GM18873 (cell line): ENCODE results near the gene NKAIN2.

ENCODE experiments used
- ATAC-seq: cut with Tn5 transposase; IDR thresholded peaks from one replicate; pipeline ENCODE4 v1.9.1; 2021; ENCODE audit warnings: mild to moderate bottlenecking, moderate library complexity, moderate number of reproducible peaks; ENCODE audit not compliant: unreplicated experiment, low FRiP score

The NKAIN2 gene

DNA sequence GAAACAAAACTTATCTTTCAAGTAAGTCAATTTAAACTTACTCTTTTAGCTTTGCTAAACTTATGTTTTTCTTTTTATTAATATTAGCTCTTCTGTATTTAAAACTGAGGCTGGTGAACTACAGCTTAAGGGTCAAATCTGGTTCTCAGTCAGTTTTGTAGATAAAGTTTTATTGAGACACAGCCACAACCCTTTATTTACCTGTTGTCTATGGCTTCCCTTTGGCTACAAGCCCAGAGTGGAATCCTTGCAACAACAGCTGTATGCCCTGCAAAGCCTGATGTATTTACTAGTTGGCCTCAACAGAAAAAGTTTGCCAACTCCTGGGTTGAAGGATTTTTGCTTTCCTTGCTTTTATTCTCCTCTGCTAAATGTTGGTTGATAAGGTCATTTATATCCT lies 667.1 kb downstream of the NKAIN2 start:
- no peak for ATAC-seq

DNA sequence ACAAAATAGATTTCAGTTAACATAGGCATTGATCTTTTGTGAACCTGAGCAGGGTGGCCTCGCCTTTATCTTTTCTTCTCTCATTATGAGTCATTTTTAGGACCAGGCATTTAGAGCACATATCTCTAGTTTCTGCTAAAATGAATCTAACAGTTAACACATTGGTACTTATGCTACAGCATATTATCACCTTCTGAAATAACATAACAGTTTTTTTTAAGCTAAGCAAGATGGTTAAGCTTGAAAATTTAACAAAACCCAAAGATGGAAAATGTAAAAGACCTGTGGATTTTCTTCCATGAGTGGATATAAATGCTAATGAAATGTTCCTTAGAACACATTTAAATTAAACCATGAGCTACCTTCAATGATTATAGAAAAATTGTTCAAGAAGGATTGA lies 671.5 kb downstream of the NKAIN2 start:
- ATAC-seq = no peak

GRCh38 chr6:124478906-124479305 lies 675.2 kb downstream of the NKAIN2 start:
- no peak for ATAC-seq

- ATAC-seq = no peak
Measured at GRCh38 chr6:124479991-124480430, 676.3 kb downstream of the NKAIN2 start.

DNA sequence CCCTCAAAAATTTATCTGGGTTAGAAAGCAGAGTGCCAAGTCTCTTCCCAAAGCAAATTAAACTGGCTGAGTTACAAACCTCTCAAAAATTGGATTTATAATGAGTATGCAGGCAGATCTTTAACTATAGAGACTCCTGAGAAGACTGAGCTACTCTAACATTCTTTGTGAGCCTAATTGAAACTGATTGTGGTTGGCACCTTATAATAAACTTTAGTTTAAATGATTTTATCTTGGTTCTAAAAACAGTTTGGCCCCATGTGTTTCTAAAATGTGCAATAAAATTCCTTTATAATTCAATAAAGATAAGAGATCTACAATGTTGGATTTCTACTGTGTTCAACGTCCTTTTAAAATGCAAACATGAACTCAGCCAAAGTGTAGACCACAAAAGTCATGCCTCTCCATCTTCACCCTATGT lies 678.4 kb downstream of the NKAIN2 start:
- no peak for ATAC-seq

GRCh38 chr6:124487623-124488431 lies 684.2 kb downstream of the NKAIN2 start:
- no peak for ATAC-seq

GRCh38 chr6:124490122-124490521 lies 686.5 kb downstream of the NKAIN2 start:
- ATAC-seq = no peak

DNA sequence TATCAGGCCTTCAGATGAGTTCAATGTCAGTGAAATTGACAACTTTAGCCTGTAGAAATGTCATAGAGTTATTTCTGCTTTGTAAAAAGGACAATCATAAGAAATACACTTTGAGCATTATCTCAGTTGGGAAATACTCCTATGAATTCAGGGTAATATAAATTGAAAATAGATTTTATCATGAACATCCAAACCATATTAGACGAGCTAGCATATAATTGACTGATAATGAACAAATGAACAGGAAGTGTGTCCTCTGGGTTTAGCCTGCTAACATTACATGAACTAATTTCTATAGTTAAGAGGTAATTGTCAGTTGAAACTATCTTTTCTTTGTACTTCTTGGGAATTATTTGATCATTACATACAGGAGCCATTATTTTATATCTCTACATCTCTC lies 689.6 kb downstream of the NKAIN2 start:
- no peak for ATAC-seq

GRCh38 chr6:124494956-124495664 lies 691.4 kb downstream of the NKAIN2 start:
- ATAC-seq = no peak

DNA sequence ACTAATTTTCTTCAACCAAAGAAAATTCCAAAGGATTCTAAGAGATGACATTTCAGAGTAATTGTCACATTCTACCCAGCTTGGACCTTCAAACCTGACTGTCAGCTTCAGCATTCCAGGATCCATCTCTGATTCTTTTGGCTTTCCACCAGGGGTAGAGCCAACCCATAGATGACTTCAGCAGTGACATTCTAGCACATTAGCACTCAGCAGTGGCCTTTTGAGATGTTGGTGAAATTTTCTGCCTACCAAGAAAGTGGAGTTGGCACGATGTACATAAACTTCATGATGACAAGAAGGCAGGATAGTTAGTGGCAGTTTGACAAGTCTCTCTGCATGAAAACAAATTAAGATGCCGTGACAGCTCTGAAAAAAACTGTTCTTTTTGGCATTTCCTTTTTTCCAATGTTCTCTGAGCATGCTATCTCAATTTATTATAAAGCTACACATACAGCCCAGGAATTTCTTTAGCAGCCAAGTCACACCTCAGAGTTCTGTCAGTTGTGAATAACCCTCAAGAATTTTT lies 692.1 kb downstream of the NKAIN2 start:
- ATAC-seq = no peak

DNA sequence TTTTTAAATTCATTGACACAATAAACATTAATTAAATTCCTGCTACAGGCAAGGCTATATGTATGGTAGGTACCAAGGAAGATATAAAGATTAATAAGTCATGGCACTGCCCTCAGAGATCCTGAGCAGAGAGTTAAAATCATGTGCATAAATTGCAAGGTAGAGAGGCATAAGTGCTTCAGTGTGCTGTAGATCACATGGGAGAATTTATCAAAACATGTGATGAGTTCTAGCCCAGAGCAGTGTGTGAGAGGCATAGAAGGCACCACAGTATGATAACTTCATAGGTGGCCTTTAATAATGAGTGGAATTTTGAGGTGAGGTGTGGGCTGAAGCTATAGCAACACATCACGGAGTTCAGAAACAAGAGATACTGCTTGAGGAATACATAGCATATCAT lies 692.7 kb downstream of the NKAIN2 start:
- ATAC-seq = no peak

GRCh38 chr6:124512431-124512830 lies 708.8 kb downstream of the NKAIN2 start:
- ATAC-seq = no peak

- no peak for ATAC-seq
Measured at GRCh38 chr6:124517339-124517738, 713.7 kb downstream of the NKAIN2 start.

DNA sequence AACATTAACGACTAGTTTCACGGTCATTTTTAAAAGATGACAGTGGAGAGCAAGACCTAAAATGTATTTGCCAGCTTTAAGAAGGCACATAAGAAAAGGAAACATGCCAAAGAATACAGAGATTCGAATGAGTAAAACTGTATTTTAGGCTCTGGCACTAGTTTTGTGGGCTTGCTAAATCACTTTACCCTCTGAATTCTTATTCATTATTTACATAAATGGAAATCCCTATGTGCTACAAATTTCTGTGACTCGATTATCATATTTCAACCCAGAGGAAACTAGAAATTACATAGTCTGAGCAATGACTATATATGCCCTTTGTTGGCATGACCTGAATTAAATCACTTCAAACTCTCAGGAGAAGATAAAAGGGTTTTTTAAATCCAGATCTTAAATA lies 716.8 kb downstream of the NKAIN2 start:
- no peak for ATAC-seq

GRCh38 chr6:124522335-124522734 lies 718.7 kb downstream of the NKAIN2 start:
- ATAC-seq = no peak

DNA sequence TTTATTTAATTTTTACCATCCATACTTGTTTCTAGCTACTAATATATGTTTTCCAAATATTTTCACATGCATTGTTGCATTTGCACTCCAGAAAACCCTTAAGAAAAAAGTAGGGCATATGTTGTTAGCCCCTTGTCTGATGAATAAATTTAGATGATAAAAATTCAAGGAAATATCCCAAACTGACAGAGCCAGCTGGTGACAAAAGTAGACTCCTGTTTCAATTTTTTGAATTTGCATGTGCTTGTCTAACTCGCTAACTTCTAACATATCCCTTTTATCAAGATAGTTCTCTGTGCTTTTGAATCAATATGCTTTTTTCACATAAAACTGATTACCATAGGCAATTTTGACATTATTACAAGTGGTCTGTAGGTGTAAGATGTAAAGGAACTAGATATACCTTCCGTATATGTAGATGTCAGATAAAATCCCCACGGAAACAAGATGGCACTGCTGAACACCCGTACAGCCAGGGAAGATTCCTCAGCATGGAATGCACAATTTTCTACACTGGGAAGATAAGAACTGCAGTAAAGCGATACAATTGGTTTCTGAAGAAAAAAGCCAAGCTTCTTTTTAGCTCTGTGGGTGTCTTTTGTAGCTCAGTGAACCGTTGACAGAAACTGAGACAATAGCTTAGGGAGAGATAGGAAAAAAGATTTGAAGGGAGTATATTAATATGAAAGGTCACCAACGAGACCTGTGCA lies 721.0 kb downstream of the NKAIN2 start:
- ATAC-seq = no peak

DNA sequence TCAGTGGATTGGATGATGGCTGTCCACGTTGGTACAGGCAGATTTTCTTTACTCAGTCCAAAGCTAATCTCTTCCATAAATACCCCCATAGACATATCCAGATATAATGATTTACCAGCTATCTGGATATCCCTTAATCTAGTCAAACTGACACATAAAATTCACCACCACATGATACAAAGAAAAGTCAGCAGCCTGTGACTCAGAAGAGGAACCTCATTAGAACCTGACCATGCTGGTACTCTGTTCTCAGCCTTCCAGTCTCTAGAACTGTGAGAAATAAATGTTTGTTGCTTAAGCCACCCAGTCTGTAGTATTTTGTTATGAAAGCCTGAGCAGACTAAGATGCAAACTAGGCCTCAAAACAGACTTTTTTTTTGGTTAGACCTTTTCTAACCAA lies 727.3 kb downstream of the NKAIN2 start:
- no peak for ATAC-seq

GRCh38 chr6:124535299-124535698 lies 731.6 kb downstream of the NKAIN2 start:
- no peak for ATAC-seq

GRCh38 chr6:124535746-124536145 lies 732.1 kb downstream of the NKAIN2 start:
- ATAC-seq = no peak

- ATAC-seq = no peak
Measured at GRCh38 chr6:124536157-124536841, 732.6 kb downstream of the NKAIN2 start.

DNA sequence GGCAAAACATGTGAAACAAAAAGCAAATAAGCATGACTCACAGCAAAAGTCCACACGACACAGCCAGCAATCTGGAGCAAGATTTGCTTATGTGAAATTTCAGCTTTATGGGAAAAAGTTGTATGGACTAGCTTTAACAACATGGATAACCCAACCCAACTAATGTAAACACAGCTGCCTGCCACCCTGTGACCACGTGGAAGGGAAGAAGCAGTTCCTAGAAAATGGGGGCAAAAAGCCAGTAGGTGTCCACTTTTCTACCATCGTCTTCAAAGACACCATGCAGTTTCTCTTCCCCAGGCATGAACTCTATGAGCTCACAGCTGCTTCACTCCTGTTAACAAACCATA lies 733.2 kb downstream of the NKAIN2 start:
- no peak for ATAC-seq
